Left ventricle myocardium inferior (tissue), 1 donor: ENCODE results near the gene MGRN1. TPM values are rescaled to one million over a fixed set of nuclear protein-coding genes. Genes with fewer than 3 reads are reported as not detected.

Experiments
- DNase-seq: peaks from one replicate; pipeline ENCODE4 v3.0.0-alpha.2; 2020
- H3K27ac ChIP-seq: fragments of 200-600 bp; replicated peaks from 2 replicates; pipeline ENCODE4 v1.8.0; 2021
- H3K27me3 ChIP-seq: fragments of 200-600 bp; 2 replicates; pipeline ENCODE4 v1.8.0; 2021; ENCODE audit warnings: low read depth
- H3K36me3 ChIP-seq: fragments of 200-600 bp; 2 replicates; pipeline ENCODE4 v1.8.0; 2021
- H3K4me1 ChIP-seq: fragments of 200-600 bp; 2 replicates; pipeline ENCODE4 v1.8.0; 2021
- H3K4me3 ChIP-seq: fragments of 200-600 bp; 2 replicates; pipeline ENCODE4 v1.8.0; 2021; ENCODE audit warnings: mild to moderate bottlenecking, moderate library complexity
- H3K9me3 ChIP-seq: fragments of 200-600 bp; replicated peaks from 2 replicates; pipeline ENCODE4 v1.8.0; 2021
- CTCF ChIP-seq: fragments of 200-600 bp; IDR thresholded peaks from 2 replicates; pipeline ENCODE4 v1.8.0; 2021; ENCODE audit warnings: antibody characterized with exemption, mild to moderate bottlenecking, borderline replicate concordance
- intact Hi-C: fragments of 100-400 bp; cut with micrococcal nuclease; formaldehyde crosslinking; loops from one replicate; pipeline ENCODE4 v1.11.0; 2022
- total RNA-seq: library from RNA; stranded (reverse); fragmentation: NEBNext Ultra II Directional; extraction: Animal tissue kit (Norgen Biotek cat#: 25700); gene quantifications from one replicate; pipeline ENCODE4 v1.2.1, GENCODE V29; 2021
- donor health status: DM: no; HTN: yes; CAD: no; lungs with severe emphysema.

The MGRN1 gene
- total RNA-seq, 1 donor from 2014 or later: 30.5 TPM

DNA sequence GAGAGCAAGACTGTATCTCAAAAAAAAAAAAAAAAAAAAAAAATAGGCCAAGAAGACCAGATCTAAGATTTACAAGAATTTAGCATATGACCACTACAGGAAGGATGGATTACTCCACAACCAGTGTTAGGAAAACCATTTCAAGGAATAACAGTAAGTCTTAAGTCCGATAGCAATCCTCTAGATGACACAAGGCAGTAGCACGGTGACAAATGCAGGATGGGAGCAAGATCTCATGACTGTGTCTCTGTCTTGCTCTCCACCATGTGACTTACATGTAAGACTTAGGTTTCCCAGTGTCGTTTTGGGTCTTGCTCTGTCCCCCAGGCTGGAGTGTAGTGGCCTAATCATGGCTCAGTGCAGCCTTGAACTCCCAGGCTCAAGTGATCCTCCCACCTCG lies 40.7 kb upstream of the MGRN1 start:
- intact Hi-C loops: no loop called here
- no peaks in the 10 kb centered on the region for H3K4me1 ChIP-seq
- DNase-seq: no peak
- H3K9me3 ChIP-seq: peaks cover 11% of the 10 kb centered on the region
- TF ChIP-seq CTCF: no peak
- no peak overlapping the region for H3K27ac ChIP-seq
- H3K4me3 ChIP-seq: no peak overlapping the region
- H3K36me3 ChIP-seq: no peaks in the 10 kb centered on the region
- H3K27me3 ChIP-seq: peaks cover 26% of the 10 kb centered on the region

DNA sequence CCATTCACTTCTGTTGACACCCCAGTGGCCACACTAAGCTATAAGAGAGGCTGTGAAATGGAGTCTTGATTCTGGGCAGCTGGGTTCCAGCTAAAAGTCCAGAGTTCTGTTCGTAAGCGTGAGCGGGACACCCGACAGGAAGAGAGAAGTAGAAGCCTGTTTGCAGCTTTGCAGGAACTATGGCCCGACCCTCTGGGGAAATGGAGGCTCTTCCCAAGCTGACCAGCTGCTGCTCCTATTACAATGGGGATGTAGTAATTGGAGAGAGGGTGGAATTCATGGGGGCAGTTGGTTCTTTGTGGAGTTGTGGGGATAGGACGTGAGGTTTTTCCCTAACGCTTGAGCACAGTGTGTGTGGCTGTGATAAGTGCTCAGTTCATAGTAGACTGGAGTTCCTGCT lies 38.3 kb upstream of the MGRN1 start:
- no peaks in the 10 kb centered on the region for H3K4me1 ChIP-seq
- intact Hi-C loops: no loop called here

DNA sequence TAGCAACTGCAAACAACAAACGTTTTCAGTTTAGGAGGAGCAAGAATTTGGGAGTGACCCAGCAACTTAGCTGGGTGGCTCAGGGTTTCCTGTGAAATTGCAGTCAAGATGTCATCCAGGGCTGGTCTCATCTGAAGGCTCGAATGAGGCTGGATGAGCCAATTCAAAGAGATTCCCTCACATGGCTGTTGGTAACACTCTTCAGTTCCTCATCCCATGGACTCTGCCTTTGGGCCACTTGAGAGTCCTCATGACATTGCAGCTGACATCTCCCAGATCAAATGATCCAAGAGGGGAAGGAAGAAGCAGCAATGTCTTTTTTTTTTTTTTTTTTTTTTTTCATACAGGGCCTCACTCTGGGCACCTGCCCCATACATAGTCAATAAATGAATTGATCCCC lies 36.2 kb upstream of the MGRN1 start:
- no peak overlapping the region for H3K27ac ChIP-seq
- H3K27me3 ChIP-seq: peaks cover 29% of the 10 kb centered on the region
- no peak for TF ChIP-seq CTCF
- no peaks in the 10 kb centered on the region for H3K4me1 ChIP-seq
- H3K4me3 ChIP-seq: no peak overlapping the region
- no peaks in the 10 kb centered on the region for H3K36me3 ChIP-seq
- peaks cover 11% of the 10 kb centered on the region for H3K9me3 ChIP-seq
- intact Hi-C loops: no loop called here
- no peak for DNase-seq

More for the DNA sequence above, 38.3 kb upstream of the MGRN1 start:
- H3K36me3 ChIP-seq: no peaks in the 10 kb centered on the region
- H3K27me3 ChIP-seq: peaks cover 26% of the 10 kb centered on the region
- H3K4me3 ChIP-seq: no peak overlapping the region
- H3K9me3 ChIP-seq: peaks cover 11% of the 10 kb centered on the region
- no peak overlapping the region for H3K27ac ChIP-seq
- no peak for TF ChIP-seq CTCF
- DNase-seq: no peak

DNA sequence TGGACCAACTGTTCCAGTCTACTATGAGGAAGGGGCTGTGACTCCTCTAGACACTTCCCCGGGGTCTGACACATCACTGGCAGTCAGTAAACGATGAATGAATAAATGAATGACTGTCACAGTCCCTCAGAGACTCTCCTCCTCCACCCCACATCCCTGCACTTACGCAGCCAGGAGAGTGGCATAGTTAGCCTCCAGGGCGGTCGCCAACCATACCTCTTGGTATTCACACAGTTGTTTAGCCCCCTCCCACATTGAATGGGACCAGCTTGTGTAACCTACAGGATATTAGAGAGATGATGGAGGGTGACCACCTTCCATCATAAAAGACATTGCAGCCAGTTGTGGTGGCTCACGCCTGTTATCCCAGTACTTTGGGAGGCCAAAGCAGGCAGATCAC lies 35.7 kb upstream of the MGRN1 start:
- no peak for TF ChIP-seq CTCF
- no peak overlapping the region for H3K4me3 ChIP-seq
- H3K9me3 ChIP-seq: peaks cover 11% of the 10 kb centered on the region
- no peak for DNase-seq
- H3K27ac ChIP-seq: no peak overlapping the region
- no peaks in the 10 kb centered on the region for H3K4me1 ChIP-seq
- intact Hi-C loops: no loop called here
- H3K36me3 ChIP-seq: no peaks in the 10 kb centered on the region
- H3K27me3 ChIP-seq: peaks cover 29% of the 10 kb centered on the region

GRCh38 chr16:4591191-4591590 lies 33.4 kb upstream of the MGRN1 start:
- DNase-seq: no peak
- H3K9me3 ChIP-seq: peaks cover 11% of the 10 kb centered on the region
- H3K36me3 ChIP-seq: no peaks in the 10 kb centered on the region
- H3K27ac ChIP-seq: no peak overlapping the region
- H3K4me3 ChIP-seq: no peak overlapping the region
- no peak for TF ChIP-seq CTCF
- H3K27me3 ChIP-seq: peaks cover 19% of the 10 kb centered on the region
- no peaks in the 10 kb centered on the region for H3K4me1 ChIP-seq
- intact Hi-C loops: no loop called here
